Small intestine (tissue), 16 donors: ENCODE results near the gene SNX32. TPM values are rescaled to one million over a fixed set of nuclear protein-coding genes. Genes with fewer than 3 reads are reported as not detected.

Experiments
- DNase-seq, 2 donors: peaks; one replicate each; pipeline versions ENCODE4 v3.0.0 to v3.0.0-alpha.2; 2013
- FAIRE-seq: peaks from 2 replicates; lab custom pipeline; 2012; peaks lifted over from hg19 to GRCh38; lab: Jason Lieb, UNC
- H3K27ac ChIP-seq, 3 donors: one replicate each; pipeline ENCODE4 v1.5.1; 2013; ENCODE audit warnings: low read length in 2 of 3, mild to moderate bottlenecking in 2 of 3, control low read depth in 1 of 3, inconsistent platforms in 1 of 3, low read depth in 1 of 3, moderate library complexity in 1 of 3
- H3K27me3 ChIP-seq, 3 donors: one replicate each; pipeline ENCODE4 v1.6.1; 2013; ENCODE audit warnings: low read length in 3 of 3, inconsistent platforms in 1 of 3; ENCODE audit not compliant: control insufficient read depth in 3 of 3, insufficient read depth in 3 of 3
- H3K36me3 ChIP-seq, 3 donors: one replicate each; pipeline ENCODE4 v1.6.1; 2013; ENCODE audit warnings: low read length in 3 of 3, inconsistent platforms in 1 of 3, low read depth in 1 of 3, mild to moderate bottlenecking in 1 of 3, moderate library complexity in 1 of 3; ENCODE audit not compliant: control insufficient read depth in 3 of 3, insufficient read depth in 2 of 3
- H3K4me1 ChIP-seq, 3 donors: one replicate each; pipeline ENCODE4 v1.6.1; 2013; ENCODE audit warnings: low read length in 2 of 3, inconsistent platforms in 1 of 3, low read depth in 1 of 3, mild to moderate bottlenecking in 1 of 3, moderate library complexity in 1 of 3; ENCODE audit not compliant: control insufficient read depth in 3 of 3, insufficient read depth in 2 of 3
- H3K4me3 ChIP-seq, 3 donors: one replicate each; pipeline ENCODE4 v1.5.1; 2013; ENCODE audit warnings: low read length in 3 of 3, control low read depth in 1 of 3, inconsistent platforms in 1 of 3, low read depth in 1 of 3, mild to moderate bottlenecking in 1 of 3, moderate library complexity in 1 of 3
- H3K9me3 ChIP-seq, 2 donors: one replicate each; pipeline ENCODE4 v1.6.1; 2013; ENCODE audit warnings: low read depth in 1 of 2, low read length in 1 of 2; ENCODE audit not compliant: control insufficient read depth in 2 of 2, insufficient read depth in 1 of 2
- WGBS, 3 donors: extraction: QIAGEN DNeasy Blood & Tissue Kit; methylation state at CpG; one replicate each; pipeline ENCODE4 v1.1.7; 2013; 5-methylcytosine and 5-hydroxymethylcytosine counted together
- long read RNA-seq, 10 donors: transcript quantifications; one replicate each; lab custom pipeline, GENCODE V29; 2026
- polyA plus RNA-seq, 4 donors: library from polyadenylated mRNA; stranded (reverse) in 3 of 4; unstranded in 1 of 4; fragments of 200-250 nt in 3 of 4; fragments of 120-200 nt in 1 of 4; gene quantifications; one replicate each; pipeline versions ENCODE4 v1.2.1 to v1.2.3, GENCODE V29; 2013
- donor health status: healthy with polysubstance abuse.
- donor health status: control.
- donor health status: control.
- donor health status: Bipolar disorder and iron deficiency.
- donor health status: healthy.

Gene SNX32
- 1 to 10 TPM in 3 of 4 donors, under 1 TPM in 1; 0.54 to 4.0 (median 1.8) TPM for polyA plus RNA-seq
- long read RNA-seq, donor 1, partial matches to known transcripts, result 1,549 of 1,572 reads
- long read RNA-seq, donor 1, other reads (novel, unspliced or antisense), result 21 of 1,572 reads
- long read RNA-seq, donor 2, partial matches to known transcripts, result 573 of 578 reads
- long read RNA-seq, donor 2, other reads (novel, unspliced or antisense), result 5 of 578 reads
- long read RNA-seq, donor 3, partial matches to known transcripts, result 2,560 of 2,560 reads
- long read RNA-seq, donor 3, other reads (novel, unspliced or antisense), result 0 of 2,560 reads
- long read RNA-seq, donor 4, result 0 reads
- long read RNA-seq, donor 5, partial matches to known transcripts, result 0 of 1 reads
- long read RNA-seq, donor 5, other reads (novel, unspliced or antisense), result 0 of 1 reads
- long read RNA-seq, donor 6, partial matches to known transcripts, result 203 of 731 reads
- long read RNA-seq, donor 6, other reads (novel, unspliced or antisense), result 528 of 731 reads
- long read RNA-seq, donor 7, result 0 reads
- long read RNA-seq, donor 8, result 0 reads
- long read RNA-seq, donor 9, partial matches to known transcripts, result 211 of 217 reads
- long read RNA-seq, donor 9, other reads (novel, unspliced or antisense), result 6 of 217 reads
- long read RNA-seq, donor 10, result 0 reads

GRCh38 chr11:65833297-65834030, at the start of gene SNX32:
TSS of gene SNX32 (plus strand) at chr11:65833963. CDS start at chr11:65834066, 103 bp downstream.
- Histone ChIP-seq H3K4me3 (peak within 1 kb of the TSS; percentile 43 to 61 (median 59)), H3K27me3 (no peaks in the 10 kb centered on the region), H3K4me1 (peaks cover 0 to 22% (median 1%) of the 10 kb centered on the region in 3 donors), H3K36me3 (no peaks in the 10 kb centered on the region), H3K27ac (peak within 1 kb of the TSS in 2 of 3 donors; percentile 22 to 67), H3K9me3 (no peaks in the 10 kb centered on the region)
- WGBS, 3 donors, result 1 to 5% (median 3%) methylated on average over 44 to 63 of the region's 63 CpGs
- DNase-seq, result peak; percentile 97
- FAIRE-seq, result no peak

- WGBS, 3 donors, result 78 to 86% (median 80%) methylated on average over 8 of the region's 8 CpGs
- Histone ChIP-seq H3K36me3 (peaks cover 0 to 30% (median 0%) of the 10 kb centered on the region in 3 donors), H3K9me3 (no peaks in the 10 kb centered on the region), H3K27ac (no peak overlapping the region), H3K4me1 (peaks cover 0 to 33% (median 0%) of the 10 kb centered on the region in 3 donors), H3K4me3 (peak overlapping the region in 1 of 3 donors; percentile 73), H3K27me3 (peaks cover 0 to 30% (median 17%) of the 10 kb centered on the region in 3 donors)
- no peak for DNase-seq
- FAIRE-seq, result no peak
Measured at GRCh38 chr11:65785319-65786007, 48.3 kb upstream of the SNX32 start.

- Histone ChIP-seq H3K27me3 (peaks cover 0 to 30% (median 17%) of the 10 kb centered on the region in 3 donors), H3K27ac (no peak overlapping the region), H3K9me3 (no peaks in the 10 kb centered on the region), H3K4me1 (peaks cover 0 to 40% (median 4%) of the 10 kb centered on the region in 3 donors), H3K36me3 (peaks cover 0 to 37% (median 0%) of the 10 kb centered on the region in 3 donors), H3K4me3 (peak overlapping the region in 2 of 3 donors; percentile 36 to 73)
- no peak for FAIRE-seq
- DNase-seq, result peak in 1 of 2 donors; percentile 44
- WGBS, 3 donors, result 14 to 26% (median 22%) methylated on average over 52 to 74 of the region's 74 CpGs
Measured at GRCh38 chr11:65786008-65786785, 47.6 kb upstream of the SNX32 start.

- Histone ChIP-seq H3K4me1 (peaks cover 0 to 43% (median 9%) of the 10 kb centered on the region in 3 donors), H3K27ac (peak within 1 kb of the TSS; percentile 78 to 95 (median 93)), H3K36me3 (peaks cover 0 to 46% (median 0%) of the 10 kb centered on the region in 3 donors), H3K27me3 (peaks cover 0 to 26% (median 17%) of the 10 kb centered on the region in 3 donors), H3K9me3 (no peaks in the 10 kb centered on the region), H3K4me3 (peak within 1 kb of the TSS; percentile 61 to 84 (median 73))
- DNase-seq (peak; percentile 91 to 92), FAIRE-seq (no peak)
- WGBS, 3 donors, result 0 to 1% (median 0%) methylated on average over 66 to 112 of the region's 112 CpGs
Measured at GRCh38 chr11:65786786-65787636, 46.8 kb upstream of the SNX32 start, which contains the start of gene OVOL1. TSS of gene OVOL1 (plus strand) at chr11:65787063. CDS start at chr11:65787374, 311 bp downstream.

- H3K27me3 ChIP-seq, result peaks cover 0 to 25% (median 17%) of the 10 kb centered on the region in 3 donors
- DNase-seq, result peak; percentile 94 to 96
- peak overlapping the region; percentile 61 to 84 (median 73) for H3K4me3 ChIP-seq
- peaks cover 0 to 51% (median 9%) of the 10 kb centered on the region in 3 donors for H3K4me1 ChIP-seq
- no peak for FAIRE-seq
- no peaks in the 10 kb centered on the region for H3K9me3 ChIP-seq
- peaks cover 0 to 54% (median 0%) of the 10 kb centered on the region in 3 donors for H3K36me3 ChIP-seq
- WGBS, 3 donors, result 2% methylated on average over 54 to 64 of the region's 64 CpGs
- H3K27ac ChIP-seq, result peak overlapping the region; percentile 84 to 95 (median 89)
Measured at GRCh38 chr11:65787649-65788622, 45.8 kb upstream of the SNX32 start.

- Histone ChIP-seq H3K36me3 (peaks cover 0 to 62% (median 0%) of the 10 kb centered on the region in 3 donors), H3K27ac (peak overlapping the region; percentile 84 to 95 (median 89)), H3K9me3 (no peaks in the 10 kb centered on the region), H3K4me1 (peaks cover 0 to 59% (median 9%) of the 10 kb centered on the region in 3 donors), H3K27me3 (peaks cover 0 to 25% (median 17%) of the 10 kb centered on the region in 3 donors), H3K4me3 (peak overlapping the region in 2 of 3 donors; percentile 73 to 84)
- DNase-seq (peak; percentile 59 to 61), FAIRE-seq (no peak)
- WGBS, 3 donors, result 16 to 56% (median 34%) methylated on average over 6 of the region's 6 CpGs
Measured at GRCh38 chr11:65788821-65789220, 44.9 kb upstream of the SNX32 start.
